ENCODE results near the gene SOCS3.
"Not testable (repeated sequence)": the region's sequence is repeated elsewhere in the genome, so short reads cannot be mapped to it uniquely, and the experiment has no call there.

The SOCS3 gene

DNA sequence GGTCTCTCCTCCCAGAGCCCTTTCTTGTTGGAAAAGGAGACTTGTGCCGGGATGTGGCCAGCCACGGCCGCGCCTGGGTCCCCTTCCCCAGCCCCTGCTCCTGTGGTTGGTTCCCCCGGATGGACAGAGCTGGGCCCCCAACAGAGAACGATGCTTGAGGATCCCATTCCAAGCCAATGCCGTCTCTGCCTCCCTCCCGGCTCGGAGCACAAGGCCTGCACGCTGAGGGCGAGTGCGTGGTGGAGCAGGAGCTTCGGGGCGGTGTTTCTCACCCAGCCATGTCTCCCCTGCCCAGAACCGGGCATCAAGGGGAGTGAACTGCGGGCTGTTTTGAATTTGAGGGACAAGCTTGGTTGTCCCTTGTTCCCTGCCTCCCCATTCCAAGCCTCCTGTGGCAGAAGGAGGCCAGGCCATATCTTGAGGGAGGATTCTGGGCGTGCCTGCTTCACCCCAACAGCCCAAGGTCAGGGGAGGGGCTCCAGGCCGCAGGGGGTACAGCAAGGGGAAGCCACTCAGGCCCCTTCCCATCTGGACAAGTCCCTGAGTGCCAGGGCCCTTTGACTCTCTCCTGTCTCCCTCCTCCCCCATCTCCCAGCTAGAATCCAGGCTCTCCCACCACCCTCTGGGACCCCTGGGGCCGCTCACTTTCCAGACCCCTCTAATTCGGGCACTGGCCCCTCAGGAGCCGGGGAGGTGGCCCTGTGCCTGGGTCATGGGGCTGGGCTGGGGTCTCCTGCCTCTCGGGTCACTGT, 43.6 kb downstream of the SOCS3 start:
- TF ChIP-seq POU2F2 (IDR thresholded peaks at IDR 0.05; ENCODE audit: low read depth, low read length) (no peak), PAX5 (IDR thresholded peaks at IDR 0.05; ENCODE audit: insufficient read depth, low read length, severe bottlenecking) (no peak), SPI1 (IDR thresholded peaks at IDR 0.05; ENCODE audit: low read depth, low read length) (no peak), POLR2AphosphoS5 (IDR thresholded peaks at IDR 0.05; ENCODE audit: low read depth, low read length) (no peak), POLR2A (IDR thresholded peaks at IDR 0.05; ENCODE audit: low read depth, low read length) (no peak), TAF1 (IDR thresholded peaks at IDR 0.05; ENCODE audit: low read depth, low read length) (no peak)
- FAIRE-seq (no peak), DNase-seq (ENCODE audit: insufficient read length, low spot score) (no peak)

DNA sequence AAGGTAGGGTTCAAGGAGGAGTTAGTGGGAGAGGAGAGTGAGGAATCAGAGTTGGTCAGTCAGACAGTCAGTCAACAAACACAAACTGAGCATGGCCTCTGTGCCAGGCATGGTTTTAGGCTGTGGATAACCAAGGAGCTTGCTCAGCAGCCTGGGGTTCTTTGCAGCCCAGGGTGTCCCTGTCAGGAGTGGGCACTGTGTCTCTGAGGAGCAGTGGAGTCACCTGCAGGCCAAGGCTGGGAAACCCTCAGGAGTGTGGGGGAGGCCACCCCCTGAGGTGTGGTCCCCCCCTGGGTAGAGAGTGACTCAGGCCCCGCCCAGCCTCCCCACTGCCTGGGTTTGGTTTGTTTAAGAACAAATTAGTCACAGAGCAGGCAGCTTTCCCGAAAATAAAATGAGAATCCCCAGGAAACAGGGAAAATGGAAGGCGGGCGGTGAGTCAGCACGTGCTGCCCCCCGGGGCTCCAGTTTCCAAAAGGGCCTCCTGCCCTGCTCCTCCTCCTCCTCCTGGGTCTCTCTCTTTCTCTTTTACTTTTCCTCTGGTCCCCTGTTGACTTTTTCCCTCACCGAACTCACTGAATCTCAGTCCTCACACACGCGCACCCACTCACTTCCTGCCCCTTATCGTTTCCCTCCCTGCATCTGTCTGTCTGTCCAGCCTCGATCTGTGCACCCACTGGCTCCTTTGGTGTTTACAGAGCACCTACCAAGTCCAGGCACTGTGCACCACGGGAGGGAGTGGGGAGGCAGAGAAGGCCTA, 44.3 kb downstream of the SOCS3 start:
- FAIRE-seq (peak; percentile 69), DNase-seq (ENCODE audit: insufficient read length, low spot score) (no peak)
- TF ChIP-seq POLR2A (IDR thresholded peaks at IDR 0.05; ENCODE audit: low read depth, low read length) (no peak), SPI1 (IDR thresholded peaks at IDR 0.05; ENCODE audit: low read depth, low read length) (0 out of 2 replicates have a peak, but pooled peaks have one; percentile 3)

DNA sequence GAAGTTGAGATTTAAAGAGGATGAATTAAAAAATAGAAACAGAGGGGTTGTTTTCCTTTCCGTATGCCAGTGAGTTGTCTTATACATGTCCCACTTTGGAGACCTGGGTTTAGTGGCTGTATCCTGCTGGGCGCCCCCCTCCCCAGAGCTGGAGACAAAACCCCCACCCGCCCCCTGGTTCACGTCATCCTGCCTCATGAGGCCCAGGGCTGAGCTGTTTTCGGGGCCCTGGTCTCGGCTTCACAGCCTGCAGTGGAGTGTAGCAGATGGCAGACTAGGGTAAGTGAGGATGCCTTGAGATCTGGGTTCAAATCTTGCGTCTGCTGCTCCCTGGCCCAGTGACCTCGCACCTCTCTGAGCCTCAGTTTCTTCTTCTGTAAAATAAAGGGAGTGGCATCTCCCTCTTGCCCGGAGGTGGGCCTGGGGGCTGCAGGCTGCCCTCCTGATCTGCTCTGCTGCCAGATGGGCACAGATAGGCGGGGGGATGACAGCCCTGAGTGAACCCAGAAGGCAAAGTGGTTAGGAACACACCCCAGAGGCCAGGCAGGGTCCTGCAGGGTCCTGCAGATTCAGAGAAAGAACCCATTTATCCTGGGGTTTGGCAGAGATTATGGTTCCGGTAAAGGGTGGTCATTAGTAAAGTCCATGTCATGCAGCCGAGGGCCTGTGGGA, 45.1 kb downstream of the SOCS3 start:
- DNase-seq (ENCODE audit: insufficient read length, low spot score): no peak
- no peak for TF ChIP-seq TAF1 (IDR thresholded peaks at IDR 0.05; ENCODE audit: low read depth, low read length)
- TF ChIP-seq PAX5 (IDR thresholded peaks at IDR 0.05; ENCODE audit: insufficient read depth, low read length, severe bottlenecking): no peak
- no peak for TF ChIP-seq POU2F2 (IDR thresholded peaks at IDR 0.05; ENCODE audit: low read depth, low read length)
- no peak for TF ChIP-seq SPI1 (IDR thresholded peaks at IDR 0.05; ENCODE audit: low read depth, low read length)
- TF ChIP-seq POLR2A (IDR thresholded peaks at IDR 0.05; ENCODE audit: low read depth, low read length): no peak
- FAIRE-seq: no peak

DNA sequence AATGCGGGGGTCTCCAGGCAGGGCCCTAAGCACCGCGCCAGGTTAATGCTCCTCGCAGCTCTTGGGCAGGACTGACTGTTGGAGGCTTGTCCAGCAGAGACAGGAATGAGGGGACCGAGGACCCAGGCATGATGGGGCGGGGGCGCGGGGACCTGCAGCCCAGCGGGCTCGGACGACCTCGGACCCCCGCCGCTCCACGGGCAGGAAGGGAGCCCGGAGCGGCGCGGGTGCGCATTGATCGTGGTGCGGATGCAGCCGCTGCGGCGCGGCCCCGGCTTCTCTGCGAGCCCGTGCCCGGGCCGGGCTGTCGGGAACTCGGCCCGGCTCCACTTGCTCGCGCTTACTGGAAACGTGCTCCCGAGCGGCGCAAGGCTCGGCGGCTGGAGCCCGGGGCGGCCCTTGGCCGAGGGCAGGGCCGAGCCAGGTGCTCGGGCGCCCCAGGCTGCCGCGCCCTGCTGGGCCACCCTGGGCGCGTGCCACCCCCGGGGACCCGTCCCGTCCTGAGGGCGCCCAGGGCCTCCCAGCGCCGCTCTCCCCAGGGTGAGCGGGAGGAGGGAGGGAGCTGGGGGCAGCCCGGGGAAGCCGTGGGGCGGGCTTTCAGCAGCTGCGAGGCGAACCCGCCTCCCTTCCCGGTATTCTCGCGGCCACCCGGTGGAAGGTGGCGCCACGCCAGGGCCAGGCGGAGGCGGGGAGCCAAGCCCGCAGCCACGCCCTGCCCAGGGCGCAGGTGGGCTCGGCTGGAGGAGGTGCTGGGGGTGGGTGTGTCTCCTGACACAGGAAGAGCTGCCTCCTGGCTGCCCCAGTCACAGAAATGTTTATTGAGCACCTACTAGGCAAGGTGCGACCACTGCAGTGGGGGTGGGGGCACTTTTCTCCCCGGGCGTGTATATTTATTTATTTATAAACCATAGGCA, 45.9 kb downstream of the SOCS3 start:
- FAIRE-seq: peak; percentile 87
- DNase-seq (ENCODE audit: insufficient read length, low spot score): peak; percentile 79
- TF ChIP-seq POU2F2 (IDR thresholded peaks at IDR 0.05; ENCODE audit: low read depth, low read length): no peak
- no peak for TF ChIP-seq PAX5 (IDR thresholded peaks at IDR 0.05; ENCODE audit: insufficient read depth, low read length, severe bottlenecking)
- no peak for TF ChIP-seq POLR2AphosphoS5 (IDR thresholded peaks at IDR 0.05; ENCODE audit: low read depth, low read length)
- no peak for TF ChIP-seq TAF1 (IDR thresholded peaks at IDR 0.05; ENCODE audit: low read depth, low read length)
- TF ChIP-seq SPI1 (IDR thresholded peaks at IDR 0.05; ENCODE audit: low read depth, low read length): no peak
- TF ChIP-seq POLR2A (IDR thresholded peaks at IDR 0.05; ENCODE audit: low read depth, low read length): no peak

DNA sequence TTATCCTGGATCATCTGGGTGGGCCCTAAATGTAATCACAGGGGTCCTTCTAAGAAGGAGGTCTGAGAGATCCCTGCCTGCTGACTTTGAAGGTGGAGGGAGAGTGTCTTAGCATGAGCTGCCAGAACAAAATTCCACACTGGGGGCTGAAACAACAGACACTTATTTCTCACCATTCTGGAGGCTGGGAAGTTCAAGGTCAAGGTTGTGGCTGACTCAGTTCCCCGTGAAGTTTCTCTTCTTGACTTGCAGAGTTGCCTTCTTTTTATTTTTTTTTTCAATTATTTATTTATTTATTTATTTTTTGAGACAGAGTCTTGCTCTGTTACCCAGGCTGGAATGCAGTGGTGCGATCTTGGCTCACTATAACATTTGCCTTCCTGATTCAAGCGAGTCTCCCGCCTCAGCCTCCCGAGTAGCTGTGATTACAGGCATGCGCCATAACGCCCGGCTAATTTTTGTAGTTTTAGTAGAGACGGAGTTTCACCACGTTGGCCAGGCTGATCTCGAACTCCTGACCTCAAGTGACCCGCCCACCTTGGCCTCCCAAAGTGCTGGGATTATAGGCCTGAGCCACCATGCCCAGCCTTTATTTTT, 50.1 kb downstream of the SOCS3 start:
- DNase-seq (ENCODE audit: insufficient read length, low spot score); FAIRE-seq: not testable (repeated sequence)

DNA sequence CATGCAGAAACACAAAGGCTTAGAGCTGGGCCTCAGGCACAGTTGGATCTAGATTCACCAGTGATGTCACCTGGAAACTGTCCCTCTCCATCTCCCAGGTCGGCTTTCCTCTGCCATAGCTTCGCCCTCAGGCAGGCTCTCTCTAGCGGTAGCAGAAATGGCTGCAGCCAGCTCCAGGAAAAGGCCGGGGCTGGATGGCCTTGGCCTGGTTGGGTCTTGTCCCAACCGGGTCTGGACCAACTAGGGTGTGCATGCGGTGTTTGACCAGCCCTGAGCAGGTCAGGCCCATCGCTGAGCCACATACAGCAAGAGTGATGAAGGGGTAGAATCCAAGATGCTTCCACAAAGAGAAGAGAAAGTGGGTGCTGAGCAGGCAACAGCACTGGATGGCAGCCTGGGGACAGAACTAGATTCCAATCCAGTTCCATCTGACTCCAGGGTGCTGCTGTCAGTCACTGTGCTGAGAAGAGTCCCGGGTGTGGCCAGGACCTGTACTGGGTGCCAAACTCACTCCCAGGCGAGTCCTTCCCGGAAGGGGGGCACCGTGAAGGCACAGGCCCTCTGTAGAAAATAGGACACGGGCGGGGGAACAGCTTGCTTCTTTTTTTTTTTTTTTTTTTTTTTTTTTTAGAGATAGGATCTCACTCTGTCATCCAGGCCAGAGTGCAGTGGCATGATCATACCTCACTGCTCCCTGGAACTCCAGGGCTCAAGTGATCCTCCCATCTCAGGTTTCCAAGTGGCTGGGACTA, 51.8 kb downstream of the SOCS3 start:
- FAIRE-seq (no peak), DNase-seq (ENCODE audit: insufficient read length, low spot score) (no peak)
- no peak for TF ChIP-seq POU2F2 (IDR thresholded peaks at IDR 0.05; ENCODE audit: low read depth, low read length)
- TF ChIP-seq TAF1 (IDR thresholded peaks at IDR 0.05; ENCODE audit: low read depth, low read length): no peak
- TF ChIP-seq POLR2A (IDR thresholded peaks at IDR 0.05; ENCODE audit: low read depth, low read length): no peak
- TF ChIP-seq SPI1 (IDR thresholded peaks at IDR 0.05; ENCODE audit: low read depth, low read length): no peak
- TF ChIP-seq PAX5 (IDR thresholded peaks at IDR 0.05; ENCODE audit: insufficient read depth, low read length, severe bottlenecking): no peak
- no peak for TF ChIP-seq POLR2AphosphoS5 (IDR thresholded peaks at IDR 0.05; ENCODE audit: low read depth, low read length)

DNA sequence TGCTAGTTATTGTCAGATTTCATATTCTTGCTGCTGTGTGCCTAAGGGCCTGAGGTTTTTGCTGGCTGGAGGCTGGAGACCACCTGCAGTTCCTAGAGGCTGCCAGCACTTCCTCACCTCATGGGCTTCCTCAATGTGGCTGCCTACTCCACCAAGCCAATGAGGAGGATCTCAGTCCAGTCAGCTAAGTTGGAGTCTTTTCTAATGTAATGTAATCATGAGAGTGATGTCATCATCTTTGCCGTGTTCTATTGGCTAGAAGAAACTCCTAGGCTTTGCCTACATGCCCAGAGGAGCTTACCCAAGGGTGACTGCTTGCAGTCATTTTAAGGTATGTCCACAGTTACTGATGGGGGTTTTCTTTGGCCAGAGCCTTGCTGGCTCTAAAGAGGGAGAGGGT, 53.0 kb downstream of the SOCS3 start:
- no peak for FAIRE-seq
- DNase-seq (ENCODE audit: insufficient read length, low spot score): no peak
- TF ChIP-seq POLR2AphosphoS5 (IDR thresholded peaks at IDR 0.05; ENCODE audit: low read depth, low read length): no peak
- TF ChIP-seq POLR2A (IDR thresholded peaks at IDR 0.05; ENCODE audit: low read depth, low read length): no peak
- TF ChIP-seq PAX5 (IDR thresholded peaks at IDR 0.05; ENCODE audit: insufficient read depth, low read length, severe bottlenecking): no peak
- no peak for TF ChIP-seq POU2F2 (IDR thresholded peaks at IDR 0.05; ENCODE audit: low read depth, low read length)
- no peak for TF ChIP-seq TAF1 (IDR thresholded peaks at IDR 0.05; ENCODE audit: low read depth, low read length)
- TF ChIP-seq SPI1 (IDR thresholded peaks at IDR 0.05; ENCODE audit: low read depth, low read length): no peak

All from GM12891 (cell line).